ENCODE data around the gene IGF1R. TPM values are rescaled to one million over a fixed set of nuclear protein-coding genes. Genes with fewer than 3 reads are reported as not detected.
A peak's percentile ranks its signal among the peaks of the same experiment; 100 is the strongest.

Gene IGF1R
- total and polyA plus RNA-seq, 5 experiments from 2014 or later, result 2.5 to 122 (median 6.3) TPM

DNA sequence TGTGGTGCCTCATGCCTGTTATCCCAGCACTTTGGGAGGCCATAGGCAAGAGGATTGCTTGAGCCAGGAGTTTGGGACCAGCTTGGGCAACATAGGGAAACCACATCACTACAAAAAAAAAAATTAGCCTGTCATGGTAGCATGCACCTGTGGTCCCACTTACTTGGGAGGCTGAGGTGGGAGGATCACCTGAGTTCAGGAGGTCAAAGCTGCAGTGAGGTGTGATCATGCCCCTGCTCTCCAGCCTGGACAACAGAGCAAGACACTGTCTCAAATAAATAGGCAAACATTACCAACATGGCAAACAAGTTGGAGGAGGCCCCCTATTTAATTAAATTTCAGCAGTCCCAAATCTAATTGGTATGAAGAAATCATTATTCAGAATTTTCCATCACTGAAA lies 215.6 kb downstream of the IGF1R start:
- Mint-ChIP-seq H3K9me3 (no peaks in the 10 kb centered on the region), H3K4me1 (peaks cover 32 to 75% (median 60%) of the 10 kb centered on the region in 4 donors), H3K4me3 (peak overlapping the region in 1 of 10 donors; percentile 28), H3K36me3 (no peaks in the 10 kb centered on the region), H3K27ac (peak overlapping the region in 2 of 10 donors; percentile 40 to 77), H3K27me3 (no peaks in the 10 kb centered on the region)
- ATAC-seq (no peak), DNase-seq (no peak)
- POLR2A ChIA-PET, result interaction anchor here (1.6 kb wide), 1 partner anchor 217 kb away, joined by 4 read pairs; no protein-coding TSS in a partner anchor

DNA sequence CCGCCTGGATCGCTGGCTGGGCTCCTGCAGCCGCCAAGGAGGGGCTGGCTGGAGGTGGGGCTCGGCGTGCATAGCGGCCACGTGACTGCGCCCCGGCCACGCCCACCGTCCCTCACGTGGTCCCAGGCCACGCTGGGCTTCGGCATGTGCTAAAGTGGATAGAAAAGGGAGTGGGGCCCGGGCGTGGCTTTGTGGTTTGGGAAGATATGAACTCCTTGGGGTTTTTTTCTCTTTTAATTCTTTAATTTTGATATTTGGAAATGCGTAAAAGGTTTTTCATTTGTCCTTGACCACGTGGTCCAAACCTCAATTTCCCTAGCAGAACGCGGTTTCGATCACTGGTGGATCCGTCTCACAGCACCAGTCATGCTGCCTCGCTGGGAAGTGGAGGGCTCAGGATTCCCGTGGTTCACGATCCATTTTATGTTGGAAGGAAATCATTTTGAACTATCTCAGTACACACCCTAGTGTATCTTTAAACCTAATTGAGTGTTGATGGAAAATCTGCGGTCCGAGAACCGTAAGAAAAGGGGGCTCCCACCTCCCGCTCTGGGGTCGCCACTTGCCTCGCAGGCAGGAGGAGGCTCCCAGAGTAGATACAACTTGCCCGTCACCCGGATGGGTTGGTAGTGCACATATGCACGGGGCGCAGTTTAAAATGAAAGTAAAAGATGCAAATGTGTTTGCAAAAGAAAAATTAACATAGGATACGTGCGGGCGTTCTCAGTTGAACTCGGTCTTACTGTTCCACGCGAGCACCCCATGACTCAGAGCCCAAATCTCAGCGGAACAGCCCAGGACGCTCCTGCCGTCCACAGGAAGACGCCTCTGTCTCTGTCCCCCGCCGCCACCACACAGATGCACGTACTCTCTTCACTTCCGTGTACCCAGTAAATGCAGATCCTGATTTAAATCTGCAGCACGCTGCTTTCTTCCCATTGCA lies 217.3 kb downstream of the IGF1R start:
- POLR2A ChIA-PET, result interaction anchor here (1.6 kb wide), 1 partner anchor 218 kb away, joined by 4 read pairs; no protein-coding TSS in a partner anchor
- ATAC-seq (peak; percentile 87 to 91), DNase-seq (peak; percentile 41 to 76 (median 66))
- Mint-ChIP-seq H3K4me1 (peaks cover 30 to 73% (median 49%) of the 10 kb centered on the region in 4 donors), H3K27ac (peak overlapping the region; percentile 83 to 96 (median 94)), H3K36me3 (peaks cover 3% of the 10 kb centered on the region in 3 donors), H3K4me3 (peak overlapping the region; percentile 85 to 94 (median 90)), H3K27me3 (no peaks in the 10 kb centered on the region), H3K9me3 (no peaks in the 10 kb centered on the region)

DNA sequence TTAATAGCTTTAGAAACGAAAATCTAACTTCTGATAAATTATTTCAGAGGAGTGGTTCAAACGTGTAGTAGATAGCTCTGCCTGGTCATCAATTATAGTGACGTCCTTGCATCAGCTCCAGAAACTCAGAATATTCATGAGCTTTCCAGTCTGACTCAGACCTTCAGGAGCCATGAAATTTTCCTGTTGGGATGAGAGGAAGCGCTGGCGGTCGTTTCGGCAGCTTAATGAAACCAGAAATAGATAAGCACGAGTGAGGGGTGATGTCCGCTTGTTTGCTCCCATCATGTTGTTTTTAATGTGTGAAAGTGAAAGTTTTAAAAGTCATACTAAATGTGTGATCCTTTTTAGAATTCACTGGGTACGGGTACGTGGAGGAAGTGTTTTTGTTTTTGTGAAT lies 218.2 kb downstream of the IGF1R start:
- no peak for DNase-seq
- Mint-ChIP-seq H3K36me3 (peaks cover 3 to 7% (median 6%) of the 10 kb centered on the region in 3 donors), H3K27ac (peak overlapping the region; percentile 83 to 96 (median 94)), H3K4me3 (peak overlapping the region; percentile 85 to 94 (median 90)), H3K4me1 (peaks cover 29 to 70% (median 42%) of the 10 kb centered on the region in 4 donors), H3K27me3 (no peaks in the 10 kb centered on the region), H3K9me3 (no peaks in the 10 kb centered on the region)
- ATAC-seq, result no peak
- POLR2A ChIA-PET, result no interaction called here

DNA sequence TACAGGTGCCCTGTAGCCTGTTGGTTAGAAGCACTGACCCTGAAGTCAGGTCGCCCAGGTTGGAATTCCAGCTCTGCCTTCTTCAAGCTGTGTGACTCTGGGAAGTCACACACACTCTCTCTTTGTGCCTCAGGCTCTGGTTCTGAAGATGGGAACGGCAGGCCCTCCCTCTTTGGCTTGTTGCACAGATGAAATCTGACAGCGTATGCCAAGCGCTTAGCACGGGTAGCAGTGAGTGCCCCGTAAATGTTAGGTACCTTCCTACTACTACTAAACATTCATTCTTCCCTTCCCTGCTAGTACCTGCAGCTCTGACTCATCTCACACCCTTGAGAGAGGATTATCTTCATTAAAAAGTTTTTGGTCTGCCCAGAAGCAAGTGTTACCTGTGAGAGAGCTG lies 220.2 kb downstream of the IGF1R start:
- H3K4me1 Mint-ChIP-seq, result peaks cover 25 to 68% (median 39%) of the 10 kb centered on the region in 4 donors
- no peaks in the 10 kb centered on the region for H3K27me3 Mint-ChIP-seq
- H3K27ac Mint-ChIP-seq, result peak overlapping the region in 1 of 10 donors; percentile 13
- POLR2A ChIA-PET, result interaction anchor here (0.6 kb wide), 1 partner anchor 26 kb away, joined by 6 read pairs; no protein-coding TSS in a partner anchor
- no peak for ATAC-seq
- peak overlapping the region in 1 of 10 donors; percentile 24 for H3K4me3 Mint-ChIP-seq
- H3K9me3 Mint-ChIP-seq, result no peaks in the 10 kb centered on the region
- H3K36me3 Mint-ChIP-seq, result peaks cover 3 to 10% (median 8%) of the 10 kb centered on the region in 3 donors
- DNase-seq, result no peak

DNA sequence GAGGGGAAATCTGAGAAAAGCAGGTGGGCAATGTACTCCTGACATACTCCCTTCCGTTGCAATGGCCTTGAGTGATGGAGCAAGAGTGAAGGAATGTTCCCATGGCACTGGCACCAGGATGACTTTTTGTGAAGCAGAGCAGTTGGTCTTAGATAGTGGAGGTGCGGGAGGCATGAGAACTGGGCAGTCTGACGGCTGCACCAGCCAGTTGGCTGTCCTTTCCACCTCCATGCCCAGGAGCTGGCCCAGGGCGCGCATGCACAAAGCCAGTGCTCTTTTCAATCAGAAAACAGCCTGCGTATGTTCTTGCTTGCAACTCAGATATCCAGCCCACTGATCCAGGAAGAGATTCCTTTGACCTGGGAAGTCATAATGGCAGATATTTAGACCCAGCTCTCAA lies 222.4 kb downstream of the IGF1R start:
- Mint-ChIP-seq H3K27ac (no peak overlapping the region), H3K9me3 (no peaks in the 10 kb centered on the region), H3K36me3 (peaks cover 3 to 10% (median 8%) of the 10 kb centered on the region in 3 donors), H3K27me3 (peaks cover 0 to 2% (median 0%) of the 10 kb centered on the region in 5 donors), H3K4me3 (no peak overlapping the region), H3K4me1 (peaks cover 25 to 73% (median 48%) of the 10 kb centered on the region in 4 donors)
- DNase-seq, result no peak
- ATAC-seq, result no peak
- POLR2A ChIA-PET, result no interaction called here

DNA sequence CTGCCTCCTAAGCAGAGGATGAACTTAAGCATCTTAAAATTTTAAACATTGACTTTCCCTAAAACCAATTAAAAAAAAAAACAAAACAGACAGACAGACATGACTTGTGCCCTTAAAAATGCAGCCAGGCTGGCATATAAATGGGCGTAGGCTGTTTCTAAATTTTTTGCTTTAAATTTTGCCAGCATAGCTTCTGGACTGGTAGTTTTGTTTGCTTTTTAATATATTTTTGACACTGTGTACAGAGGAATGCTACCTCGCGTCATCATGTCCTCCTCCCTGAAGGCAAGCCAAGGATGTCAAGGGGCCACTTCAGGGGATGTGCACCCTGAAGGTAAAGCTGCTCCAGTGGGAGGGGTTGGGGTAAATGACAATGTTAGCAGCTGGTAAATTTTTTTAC lies 224.4 kb downstream of the IGF1R start:
- Mint-ChIP-seq H3K4me1 (peaks cover 16 to 57% (median 39%) of the 10 kb centered on the region in 4 donors), H3K27ac (no peak overlapping the region), H3K36me3 (peaks cover 3 to 10% (median 8%) of the 10 kb centered on the region in 3 donors), H3K27me3 (peaks cover 0 to 2% (median 0%) of the 10 kb centered on the region in 5 donors), H3K4me3 (peak overlapping the region in 2 of 10 donors; percentile 14 to 15), H3K9me3 (no peaks in the 10 kb centered on the region)
- POLR2A ChIA-PET, result interaction anchor here (0.7 to 1.0 kb wide), 2 partner anchors 9 to 12 kb away, joined by 3 read pairs; no protein-coding TSS in a partner anchor
- DNase-seq (no peak), ATAC-seq (no peak)

DNA sequence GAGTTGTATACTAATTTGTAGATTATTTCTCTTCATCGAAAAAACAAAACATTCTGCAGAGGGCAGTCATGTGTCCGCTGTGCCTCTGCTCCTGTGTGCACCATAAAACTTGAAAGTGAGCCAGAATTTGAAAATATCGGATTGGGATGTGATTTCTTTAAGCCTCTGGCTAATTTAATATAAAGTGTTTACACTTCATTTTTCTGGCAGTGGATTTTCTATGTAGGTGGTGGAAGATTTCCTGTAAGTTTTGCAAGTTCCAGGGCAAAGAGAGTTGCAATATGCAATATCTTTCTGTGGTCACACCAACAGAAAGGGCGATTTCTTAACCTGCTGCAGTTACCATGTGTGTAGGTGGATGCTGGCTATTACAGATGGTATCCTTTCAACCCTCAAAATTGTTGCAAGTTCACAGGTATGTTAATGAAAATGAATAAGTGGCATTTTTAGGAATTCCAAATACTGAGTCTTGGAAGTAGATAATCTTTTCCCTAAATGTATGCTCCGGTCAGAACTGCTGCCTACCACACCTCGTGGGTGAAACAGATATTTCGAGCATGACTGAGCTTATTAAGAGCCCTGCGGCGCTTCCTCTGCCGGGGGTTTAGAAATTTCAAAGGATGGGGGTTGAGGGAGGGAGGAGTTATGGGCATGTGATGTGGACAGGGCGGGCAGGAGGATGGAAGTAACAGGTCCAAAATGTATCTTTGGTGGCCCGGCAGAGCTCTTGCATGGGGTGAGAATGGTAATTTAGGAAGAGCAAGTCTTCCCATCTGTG lies 225.3 kb downstream of the IGF1R start:
- peaks cover 3 to 10% (median 8%) of the 10 kb centered on the region in 3 donors for H3K36me3 Mint-ChIP-seq
- H3K4me3 Mint-ChIP-seq, result peak overlapping the region in 7 of 10 donors; percentile 1 to 41 (median 17)
- POLR2A ChIA-PET, result interaction anchor here (1.0 kb wide), 1 partner anchor 8 kb away, joined by 3 read pairs; no protein-coding TSS in a partner anchor
- H3K27me3 Mint-ChIP-seq, result peaks cover 0 to 2% (median 0%) of the 10 kb centered on the region in 5 donors
- ATAC-seq (peak in 1 of 2 donors; percentile 53), DNase-seq (no peak)
- no peaks in the 10 kb centered on the region for H3K9me3 Mint-ChIP-seq
- peak overlapping the region in 3 of 10 donors; percentile 4 to 55 (median 7) for H3K27ac Mint-ChIP-seq
- H3K4me1 Mint-ChIP-seq, result peaks cover 17 to 55% (median 37%) of the 10 kb centered on the region in 4 donors

DNA sequence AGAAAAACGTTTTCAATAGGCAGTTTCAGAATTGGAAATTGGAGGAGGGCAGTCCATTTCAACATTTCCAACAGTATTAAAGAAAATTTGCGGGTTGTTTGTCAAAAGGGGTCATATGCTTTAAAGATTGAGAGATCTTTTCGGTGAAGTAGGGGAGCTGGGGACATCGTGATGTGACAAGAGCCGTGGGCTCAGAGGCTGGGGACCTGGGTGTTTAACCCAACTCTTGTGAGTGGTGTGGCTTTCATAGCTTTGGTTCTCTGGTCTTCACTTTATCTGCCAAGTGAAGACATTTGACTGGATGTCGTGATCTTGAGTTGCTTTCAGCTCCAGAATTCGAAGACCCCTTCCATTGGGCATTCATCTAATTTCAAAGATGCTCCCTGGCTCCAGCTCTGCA lies 226.0 kb downstream of the IGF1R start:
- POLR2A ChIA-PET, result interaction anchor here (0.7 kb wide), 1 partner anchor 97 kb away, joined by 3 read pairs; no protein-coding TSS in a partner anchor
- H3K36me3 Mint-ChIP-seq, result peaks cover 3 to 10% (median 8%) of the 10 kb centered on the region in 3 donors
- no peaks in the 10 kb centered on the region for H3K9me3 Mint-ChIP-seq
- peak overlapping the region in 3 of 10 donors; percentile 4 to 25 (median 7) for H3K27ac Mint-ChIP-seq
- peaks cover 0 to 2% (median 0%) of the 10 kb centered on the region in 5 donors for H3K27me3 Mint-ChIP-seq
- DNase-seq, result no peak
- H3K4me3 Mint-ChIP-seq, result peak overlapping the region in 3 of 10 donors; percentile 4 to 17 (median 15)
- H3K4me1 Mint-ChIP-seq, result peaks cover 17 to 52% (median 36%) of the 10 kb centered on the region in 4 donors
- no peak for ATAC-seq

DNA sequence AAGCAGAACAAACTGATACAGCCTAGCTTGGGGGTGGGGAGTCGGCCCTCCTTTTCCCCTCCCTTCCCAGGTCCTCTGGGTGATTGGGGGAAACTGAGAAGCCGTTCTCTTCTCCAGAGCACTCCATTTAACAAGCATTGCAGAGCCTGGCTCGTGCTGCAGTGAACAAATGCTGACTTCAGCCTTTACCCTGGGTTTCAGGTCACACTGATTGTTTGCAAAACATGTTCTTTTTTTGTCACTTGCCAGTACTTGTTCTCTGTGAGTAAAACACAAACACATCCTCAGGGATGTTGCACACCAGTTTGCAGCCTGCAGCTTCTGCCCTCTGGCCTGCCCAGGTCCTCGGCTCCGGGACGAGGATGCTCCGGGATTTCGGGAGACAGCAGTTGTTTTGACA lies 226.4 kb downstream of the IGF1R start:
- peak overlapping the region in 1 of 10 donors; percentile 47 for H3K27ac Mint-ChIP-seq
- DNase-seq, result no peak
- ATAC-seq, result no peak
- no peaks in the 10 kb centered on the region for H3K9me3 Mint-ChIP-seq
- no peak overlapping the region for H3K4me3 Mint-ChIP-seq
- POLR2A ChIA-PET, result interaction anchor here (0.7 kb wide), 1 partner anchor 98 kb away, joined by 3 read pairs; no protein-coding TSS in a partner anchor
- H3K27me3 Mint-ChIP-seq, result peaks cover 0 to 2% (median 0%) of the 10 kb centered on the region in 5 donors
- H3K4me1 Mint-ChIP-seq, result peaks cover 17 to 48% (median 35%) of the 10 kb centered on the region in 4 donors
- peaks cover 3 to 10% (median 6%) of the 10 kb centered on the region in 3 donors for H3K36me3 Mint-ChIP-seq

DNA sequence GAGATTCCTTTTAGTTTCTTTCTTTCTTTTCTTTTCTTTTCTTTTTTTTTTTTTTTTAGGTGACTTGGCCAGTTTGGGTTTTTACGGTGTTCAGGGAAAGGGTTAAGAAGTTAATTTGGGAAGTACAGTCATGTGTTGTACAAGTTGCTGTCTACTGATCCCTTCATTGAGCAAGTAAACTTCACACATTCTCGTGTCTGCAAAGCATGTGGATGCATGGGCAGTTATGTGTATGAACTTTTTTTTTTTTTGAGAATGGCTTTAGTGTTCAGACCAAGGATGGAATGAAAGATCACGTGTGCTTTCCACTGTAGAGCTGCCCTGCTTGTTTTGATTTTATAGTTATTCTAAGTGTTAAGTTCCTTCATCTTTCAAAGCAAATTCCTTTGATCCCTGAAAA lies 227.0 kb downstream of the IGF1R start:
- POLR2A ChIA-PET, result interaction anchor here (0.7 kb wide), 1 partner anchor 98 kb away, joined by 3 read pairs; no protein-coding TSS in a partner anchor
- H3K4me3 Mint-ChIP-seq, result no peak overlapping the region
- H3K4me1 Mint-ChIP-seq, result peaks cover 15 to 46% (median 34%) of the 10 kb centered on the region in 4 donors
- no peaks in the 10 kb centered on the region for H3K9me3 Mint-ChIP-seq
- H3K27ac Mint-ChIP-seq, result peak overlapping the region in 1 of 10 donors; percentile 25
- ATAC-seq, result no peak
- peaks cover 0 to 2% (median 0%) of the 10 kb centered on the region in 5 donors for H3K27me3 Mint-ChIP-seq
- no peak for DNase-seq
- H3K36me3 Mint-ChIP-seq, result peaks cover 0 to 6% (median 5%) of the 10 kb centered on the region in 3 donors

DNA sequence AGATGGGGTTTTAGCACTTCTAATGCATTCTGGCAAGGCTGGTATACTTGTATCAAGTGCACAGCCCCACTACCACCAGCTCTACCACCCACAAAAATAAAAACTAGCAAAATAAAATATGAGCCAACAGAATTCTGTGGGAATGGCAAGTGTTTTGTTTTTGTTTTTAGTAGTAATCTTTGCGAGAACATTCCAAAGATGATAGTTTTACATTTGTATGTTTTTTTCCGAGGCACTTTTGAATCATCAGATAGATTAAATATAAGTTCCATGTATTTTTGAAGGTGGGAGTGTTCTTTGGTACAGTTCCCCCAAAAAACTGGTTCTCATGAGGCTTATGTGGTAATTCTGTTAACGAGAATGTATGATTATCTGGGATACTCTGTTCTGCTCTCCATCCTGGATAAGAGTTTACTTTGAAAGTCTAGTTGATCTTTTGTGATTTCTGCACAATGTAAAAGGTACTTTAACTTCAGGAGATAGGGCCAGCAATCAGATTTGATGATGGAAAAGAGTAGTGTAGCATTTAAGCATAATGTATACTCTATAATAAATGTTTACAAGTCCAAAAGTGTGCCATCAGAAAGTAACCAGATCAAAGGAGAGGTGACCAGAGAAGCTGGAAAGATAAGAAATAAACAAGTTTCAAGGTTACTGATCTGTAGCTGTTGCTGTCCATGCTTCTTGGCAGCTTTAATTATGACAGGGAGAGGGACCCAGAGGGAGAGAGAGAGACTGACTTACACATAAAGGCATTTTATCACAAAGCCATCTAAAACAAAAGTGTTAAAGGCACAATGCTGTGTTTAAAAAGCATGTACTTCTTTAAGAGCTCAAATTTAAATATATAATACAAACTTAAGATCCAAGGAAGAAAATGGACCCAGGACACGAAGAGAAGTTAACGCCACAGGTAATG lies 228.4 kb downstream of the IGF1R start:
- DNase-seq, result no peak
- POLR2A ChIA-PET, result no interaction called here
- no peak overlapping the region for H3K4me3 Mint-ChIP-seq
- ATAC-seq, result no peak
- H3K27me3 Mint-ChIP-seq, result peaks cover 0 to 2% (median 0%) of the 10 kb centered on the region in 5 donors
- H3K9me3 Mint-ChIP-seq, result no peaks in the 10 kb centered on the region
- H3K4me1 Mint-ChIP-seq, result peaks cover 13 to 46% (median 36%) of the 10 kb centered on the region in 4 donors
- peak overlapping the region in 1 of 10 donors; percentile 43 for H3K27ac Mint-ChIP-seq
- H3K36me3 Mint-ChIP-seq, result peaks cover 0 to 2% (median 0%) of the 10 kb centered on the region in 3 donors
